Mammary epithelial cell (primary cell): ENCODE data around the gene ZNF750.

ENCODE experiments used
- CTCF ChIP-seq, 2 donors: IDR thresholded peaks in 1 of 2; conservative IDR thresholded peaks in 1 of 2; 2 replicates each; pipeline ENCODE4 v1.5.1; 2011 to 2012; ENCODE audit warnings: inconsistent platforms in 2 of 2, low read length in 2 of 2, mild to moderate bottlenecking in 2 of 2, control low read depth in 1 of 2, low read depth in 1 of 2; ENCODE audit not compliant: insufficient read depth in 1 of 2; ENCODE audit errors: extremely low read depth in 1 of 2
- EZH2 ChIP-seq: IDR thresholded peaks from 2 replicates; pipeline ENCODE4 v1.6.1; 2012; ENCODE audit warnings: low read length, inconsistent platforms, borderline replicate concordance

DNA sequence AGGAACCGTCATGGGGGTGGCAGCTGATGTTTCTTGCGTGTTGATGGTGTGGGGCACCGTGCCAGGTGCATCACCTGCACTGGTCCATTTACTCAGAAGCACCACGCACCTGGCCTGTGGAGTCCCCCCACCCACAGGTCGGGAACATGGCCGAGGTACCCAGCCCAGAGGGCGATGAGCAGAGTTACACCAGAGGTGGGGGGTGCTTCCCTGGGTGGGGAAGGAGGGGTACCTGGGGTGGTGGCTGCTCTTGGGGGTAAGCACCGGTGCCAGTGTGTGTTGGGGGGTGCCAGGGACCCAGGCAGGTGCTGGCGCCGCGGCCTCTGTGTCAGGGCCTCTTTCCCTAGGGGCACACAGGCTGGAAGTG lies 5.0 kb upstream of the ZNF750 start:
- TF ChIP-seq EZH2: no peak
- no peak for TF ChIP-seq CTCF (conservative IDR thresholded peaks at IDR 0.05 in 1 of 2, IDR thresholded peaks at IDR 0.05 in 1 of 2; ENCODE audit: extremely low read depth in 1 of 2, insufficient read depth in 1 of 2, low read depth in 1 of 2, low read length in 2 of 2)
